IPS-15b (cell line): ENCODE data around the gene REELD1.

ENCODE experiments used
- H3K27me3 ChIP-seq: one replicate; pipeline ENCODE4 v1.6.1; 2013; ENCODE audit warnings: low read length; ENCODE audit not compliant: control insufficient read depth, insufficient read depth
- H3K36me3 ChIP-seq: one replicate; pipeline ENCODE4 v1.6.1; 2013; ENCODE audit warnings: low read length; ENCODE audit not compliant: control insufficient read depth, insufficient read depth
- H3K4me1 ChIP-seq: one replicate; pipeline ENCODE4 v1.6.1; 2013; ENCODE audit warnings: mild to moderate bottlenecking, low read length; ENCODE audit not compliant: control insufficient read depth, insufficient read depth
- H3K4me3 ChIP-seq: one replicate; pipeline ENCODE4 v1.5.1; 2013; ENCODE audit warnings: low read depth, low read length
- H3K9ac ChIP-seq: one replicate; pipeline ENCODE4 v1.6.1; 2013; ENCODE audit warnings: low read depth, mild to moderate bottlenecking, low read length
- H3K9me3 ChIP-seq: one replicate; pipeline ENCODE4 v1.6.1; 2013; ENCODE audit warnings: mild to moderate bottlenecking, low read length; ENCODE audit not compliant: control insufficient read depth, insufficient read depth

Gene REELD1

DNA sequence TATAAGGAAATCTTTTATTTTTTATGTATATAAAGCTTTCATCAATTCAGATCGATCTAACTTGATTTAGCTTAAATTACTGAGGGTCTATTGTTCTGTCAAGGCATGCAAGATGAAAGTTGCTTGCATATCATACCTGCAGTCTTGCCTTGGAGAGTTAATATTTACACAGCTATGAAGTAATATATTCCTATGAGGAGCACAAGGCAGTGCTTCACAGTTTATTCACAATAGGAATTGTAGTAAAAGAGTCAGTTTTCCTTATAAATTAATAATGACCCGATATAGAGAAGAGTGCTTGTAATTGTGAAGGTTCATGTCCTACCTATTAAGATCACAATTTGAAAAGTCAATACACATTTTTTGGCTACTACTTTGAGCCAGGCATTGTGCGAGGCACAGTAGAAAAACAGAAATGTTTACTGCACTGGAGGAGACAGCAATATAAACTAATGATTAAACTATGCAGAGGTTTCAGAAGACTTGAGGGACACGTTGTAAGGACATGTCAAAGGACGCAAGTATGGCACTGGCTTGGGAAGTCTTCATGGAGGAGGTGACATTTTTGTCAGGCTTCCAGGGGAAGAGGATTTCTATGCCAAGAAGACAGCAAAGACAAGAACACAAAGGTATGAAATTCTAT, 38.8 kb downstream of the REELD1 start:
- Histone ChIP-seq H3K9ac (no peak overlapping the region), H3K27me3 (no peaks in the 10 kb centered on the region), H3K36me3 (no peaks in the 10 kb centered on the region), H3K4me1 (no peaks in the 10 kb centered on the region), H3K9me3 (no peaks in the 10 kb centered on the region), H3K4me3 (no peak overlapping the region)

DNA sequence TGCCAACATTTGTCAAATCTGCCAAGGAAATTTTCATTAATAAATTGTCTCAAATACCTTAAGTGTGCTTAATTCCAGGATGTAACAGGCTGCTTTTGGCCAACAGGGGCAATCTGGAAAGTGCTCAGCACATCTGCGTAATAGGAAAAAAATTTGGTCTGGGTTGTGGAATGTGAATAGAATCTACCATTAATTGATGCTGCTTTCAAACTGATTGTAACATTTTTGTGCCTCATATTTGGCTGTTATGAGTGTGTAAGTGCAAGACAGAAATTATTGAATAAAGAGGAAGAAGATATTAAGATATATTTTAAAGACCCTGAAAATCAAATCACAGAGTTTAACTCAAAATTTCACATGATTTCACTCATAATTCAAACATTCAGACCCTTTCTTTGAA, 41.1 kb downstream of the REELD1 start:
- Histone ChIP-seq H3K27me3 (no peaks in the 10 kb centered on the region), H3K4me1 (no peaks in the 10 kb centered on the region), H3K9me3 (no peaks in the 10 kb centered on the region), H3K9ac (no peak overlapping the region), H3K4me3 (no peak overlapping the region), H3K36me3 (no peaks in the 10 kb centered on the region)

DNA sequence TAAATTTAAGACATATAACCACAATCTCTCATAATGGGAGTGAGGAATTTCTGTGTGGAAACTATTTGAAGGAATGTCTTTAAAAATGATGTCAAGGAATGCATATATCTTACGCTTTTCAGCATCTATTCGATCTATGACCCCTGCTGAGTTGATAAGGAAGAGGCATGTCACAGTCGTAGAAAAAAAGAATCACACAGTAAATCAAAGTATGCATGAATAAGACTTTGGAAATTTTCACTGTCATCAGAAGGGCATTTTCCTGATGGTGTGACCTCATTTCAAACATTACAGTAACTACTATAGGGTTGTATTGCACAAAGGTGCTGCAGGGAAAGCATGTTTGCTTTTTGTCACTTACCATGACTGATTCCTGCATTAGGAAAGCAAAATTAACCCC, 41.5 kb downstream of the REELD1 start:
- Histone ChIP-seq H3K36me3 (no peaks in the 10 kb centered on the region), H3K9ac (no peak overlapping the region), H3K9me3 (no peaks in the 10 kb centered on the region), H3K4me1 (no peaks in the 10 kb centered on the region), H3K27me3 (no peaks in the 10 kb centered on the region), H3K4me3 (no peak overlapping the region)

DNA sequence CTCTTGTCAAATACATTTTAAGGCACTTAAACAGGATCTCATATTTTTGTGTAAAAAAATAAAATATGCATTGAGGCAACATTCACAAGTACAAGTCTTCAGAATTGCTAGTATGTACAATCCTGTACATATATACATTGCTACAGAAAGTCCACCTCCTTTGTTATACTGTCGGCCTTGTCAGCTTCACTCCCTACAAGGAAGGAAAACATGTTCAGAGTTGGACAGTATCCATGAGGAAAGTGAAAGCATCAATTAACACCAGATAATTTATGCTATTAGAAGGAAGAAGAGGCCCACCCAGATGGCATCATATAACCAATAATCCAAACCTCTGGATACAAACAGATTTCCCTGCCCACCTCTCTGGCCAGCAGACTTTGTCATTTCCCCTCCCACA, 42.0 kb downstream of the REELD1 start:
- H3K27me3 ChIP-seq, result no peaks in the 10 kb centered on the region
- H3K36me3 ChIP-seq, result no peaks in the 10 kb centered on the region
- no peak overlapping the region for H3K9ac ChIP-seq

DNA sequence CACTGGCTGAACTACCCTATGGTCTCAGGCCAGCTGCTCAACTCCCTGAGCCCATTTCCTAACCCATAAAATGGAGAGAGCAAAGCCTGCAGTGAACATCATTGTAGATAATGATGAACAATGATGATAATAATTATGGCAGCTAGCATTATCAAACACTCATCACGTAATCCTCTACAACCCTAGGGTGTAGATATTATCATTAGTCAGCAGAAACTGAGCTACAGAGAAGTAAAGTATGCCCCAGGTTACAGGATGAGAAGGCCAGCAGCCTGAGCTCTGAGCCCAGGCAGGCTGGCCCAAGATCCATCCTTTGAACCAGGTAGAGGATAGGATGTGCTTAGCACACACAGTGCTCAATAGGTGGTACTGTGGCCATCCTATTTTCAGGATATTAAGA, 43.2 kb downstream of the REELD1 start:
- Histone ChIP-seq H3K9me3 (no peaks in the 10 kb centered on the region), H3K4me3 (no peak overlapping the region), H3K36me3 (no peaks in the 10 kb centered on the region), H3K4me1 (no peaks in the 10 kb centered on the region), H3K27me3 (no peaks in the 10 kb centered on the region), H3K9ac (no peak overlapping the region)

More for the DNA sequence above, 42.0 kb downstream of the REELD1 start:
- H3K4me1 ChIP-seq, result no peaks in the 10 kb centered on the region
- no peaks in the 10 kb centered on the region for H3K9me3 ChIP-seq
- no peak overlapping the region for H3K4me3 ChIP-seq

DNA sequence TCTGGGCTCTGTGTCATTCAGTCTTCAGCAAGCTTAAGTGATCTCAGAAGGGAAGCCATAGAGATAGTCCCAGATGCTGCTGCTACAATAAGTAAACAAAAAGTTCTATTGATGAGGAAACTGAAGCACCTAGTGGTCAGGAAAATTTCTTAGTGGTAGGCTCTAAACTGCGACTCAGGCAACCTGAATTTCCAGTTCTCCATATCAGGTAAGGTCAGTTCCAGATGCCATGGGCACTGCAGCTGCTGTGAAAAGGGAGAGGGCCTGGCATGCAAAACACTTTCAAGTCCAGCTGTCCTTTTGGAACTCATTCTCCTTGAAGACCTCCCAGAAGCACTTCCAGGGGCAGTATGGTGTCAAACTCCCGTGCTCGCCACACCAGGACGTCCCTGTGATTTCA, 46.2 kb downstream of the REELD1 start:
- Histone ChIP-seq H3K9me3 (no peaks in the 10 kb centered on the region), H3K4me3 (no peak overlapping the region), H3K36me3 (no peaks in the 10 kb centered on the region)

DNA sequence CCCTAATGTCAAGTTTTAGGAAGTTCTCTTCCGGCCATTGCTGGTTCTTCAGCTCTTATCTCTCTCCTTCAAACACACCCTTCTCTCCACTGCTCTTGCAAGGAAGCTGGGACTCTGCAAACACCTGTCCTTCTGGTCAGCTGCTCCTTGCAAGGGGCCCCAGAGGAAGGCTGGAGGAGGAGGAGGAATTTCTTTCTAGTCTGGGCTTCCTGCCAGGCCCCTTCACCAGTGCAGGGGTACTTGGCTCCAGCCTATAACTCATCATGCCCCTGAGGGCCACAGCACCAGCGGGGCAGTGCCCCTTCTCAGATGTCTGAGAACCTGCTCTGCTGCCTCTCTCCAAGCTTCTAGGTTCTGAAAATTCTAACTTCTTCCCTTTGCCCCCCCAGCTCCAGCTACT, 46.7 kb downstream of the REELD1 start:
- H3K27me3 ChIP-seq, result no peaks in the 10 kb centered on the region
- no peak overlapping the region for H3K4me3 ChIP-seq
- no peak overlapping the region for H3K9ac ChIP-seq
- H3K4me1 ChIP-seq, result peaks cover 1% of the 10 kb centered on the region
- H3K9me3 ChIP-seq, result no peaks in the 10 kb centered on the region
- H3K36me3 ChIP-seq, result no peaks in the 10 kb centered on the region

More for the DNA sequence above, 46.2 kb downstream of the REELD1 start:
- H3K9ac ChIP-seq, result no peak overlapping the region
- H3K27me3 ChIP-seq, result no peaks in the 10 kb centered on the region
- H3K4me1 ChIP-seq, result no peaks in the 10 kb centered on the region

DNA sequence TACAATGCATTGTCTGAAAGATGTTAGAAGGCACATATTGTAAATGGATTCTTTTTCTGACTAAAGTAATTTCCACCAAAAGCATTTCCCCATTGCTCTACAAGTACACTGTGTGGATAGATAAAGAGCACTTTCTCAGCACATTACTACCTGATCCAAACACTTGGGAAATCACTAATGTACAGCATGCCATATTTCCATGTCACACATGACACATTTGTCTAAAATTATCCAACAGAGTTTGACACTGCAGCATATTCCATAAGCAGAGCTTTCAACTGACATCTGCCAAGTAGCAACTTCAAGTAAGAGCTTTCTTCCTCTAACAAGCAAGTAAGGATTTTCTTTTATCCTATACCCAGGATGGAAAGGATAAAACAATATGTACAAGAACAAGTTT, 49.5 kb downstream of the REELD1 start:
- Histone ChIP-seq H3K9me3 (no peaks in the 10 kb centered on the region), H3K9ac (no peak overlapping the region), H3K27me3 (no peaks in the 10 kb centered on the region)

DNA sequence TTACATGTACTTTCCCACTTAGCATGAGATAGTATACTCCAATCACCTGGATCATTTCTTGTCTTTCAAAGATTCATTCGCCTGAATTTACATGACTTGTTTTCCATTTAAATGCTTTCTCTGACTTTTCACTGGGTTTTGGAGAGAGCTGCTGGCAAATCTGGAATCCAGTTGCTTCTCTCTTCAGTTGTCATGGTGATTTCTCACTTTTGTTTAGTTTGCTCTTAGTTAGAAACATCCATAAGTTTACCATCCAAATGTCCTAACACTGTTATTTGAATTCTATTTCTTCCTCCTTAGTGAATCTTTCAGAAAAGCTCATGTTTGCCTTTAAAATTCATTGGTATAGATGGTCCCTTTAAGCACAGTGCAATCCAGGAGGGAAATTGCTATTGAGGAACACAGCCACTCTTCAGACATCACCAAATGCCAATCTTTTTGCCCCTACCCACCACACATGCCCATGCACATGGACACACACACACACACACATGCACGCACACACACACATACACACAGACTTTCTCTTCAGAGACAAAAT, 51.7 kb downstream of the REELD1 start:
- no peak overlapping the region for H3K9ac ChIP-seq
- no peaks in the 10 kb centered on the region for H3K36me3 ChIP-seq
- no peaks in the 10 kb centered on the region for H3K27me3 ChIP-seq
- H3K4me3 ChIP-seq, result no peak overlapping the region
- no peaks in the 10 kb centered on the region for H3K9me3 ChIP-seq
- H3K4me1 ChIP-seq, result peaks cover 6% of the 10 kb centered on the region

More for the DNA sequence above, 49.5 kb downstream of the REELD1 start:
- no peak overlapping the region for H3K4me3 ChIP-seq
- H3K4me1 ChIP-seq, result peaks cover 6% of the 10 kb centered on the region
- no peaks in the 10 kb centered on the region for H3K36me3 ChIP-seq

DNA sequence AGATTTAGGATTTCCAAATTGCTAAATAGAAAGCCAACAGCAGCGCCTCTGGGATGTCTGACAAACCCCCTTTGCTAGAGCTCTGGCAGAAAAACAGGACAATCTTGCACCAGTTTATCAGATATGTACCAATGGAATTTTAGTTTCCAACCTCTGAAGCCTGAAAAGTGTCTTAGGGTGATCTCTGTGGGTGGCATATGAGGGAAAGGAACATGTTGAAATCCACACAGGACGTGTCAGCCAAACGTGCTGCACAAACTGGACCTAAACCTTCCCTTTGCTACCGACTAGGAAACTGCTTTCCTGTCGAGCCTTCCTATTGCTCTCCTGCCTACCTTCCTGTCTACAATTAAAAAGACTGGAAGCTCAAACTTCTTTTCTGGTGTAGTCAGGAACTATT, 53.5 kb downstream of the REELD1 start:
- Histone ChIP-seq H3K9me3 (no peaks in the 10 kb centered on the region), H3K9ac (no peak overlapping the region), H3K36me3 (no peaks in the 10 kb centered on the region), H3K4me3 (no peak overlapping the region), H3K4me1 (peaks cover 6% of the 10 kb centered on the region), H3K27me3 (no peaks in the 10 kb centered on the region)

DNA sequence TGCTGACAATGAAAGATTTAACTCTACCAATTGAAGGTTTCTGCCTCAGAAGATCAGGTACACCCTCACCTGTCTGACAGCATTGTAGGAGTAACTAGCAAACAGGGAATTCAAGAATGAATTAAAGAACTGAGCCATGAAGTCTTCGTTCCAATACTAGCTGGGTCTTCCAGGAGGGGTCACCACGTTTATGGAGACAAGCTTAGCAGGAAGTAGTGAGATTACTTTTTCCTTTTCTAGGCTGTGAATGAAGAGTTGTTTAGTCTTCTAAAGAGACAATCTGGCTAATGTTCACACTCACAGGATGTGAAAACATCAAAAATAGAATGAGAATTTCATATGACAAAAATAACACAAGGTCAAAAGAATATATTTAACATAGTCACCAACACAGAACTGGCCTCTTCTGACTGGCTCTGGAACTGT, 54.9 kb downstream of the REELD1 start:
- Histone ChIP-seq H3K27me3 (no peaks in the 10 kb centered on the region), H3K9me3 (no peaks in the 10 kb centered on the region), H3K9ac (no peak overlapping the region), H3K36me3 (no peaks in the 10 kb centered on the region), H3K4me1 (peaks cover 6% of the 10 kb centered on the region), H3K4me3 (no peak overlapping the region)

DNA sequence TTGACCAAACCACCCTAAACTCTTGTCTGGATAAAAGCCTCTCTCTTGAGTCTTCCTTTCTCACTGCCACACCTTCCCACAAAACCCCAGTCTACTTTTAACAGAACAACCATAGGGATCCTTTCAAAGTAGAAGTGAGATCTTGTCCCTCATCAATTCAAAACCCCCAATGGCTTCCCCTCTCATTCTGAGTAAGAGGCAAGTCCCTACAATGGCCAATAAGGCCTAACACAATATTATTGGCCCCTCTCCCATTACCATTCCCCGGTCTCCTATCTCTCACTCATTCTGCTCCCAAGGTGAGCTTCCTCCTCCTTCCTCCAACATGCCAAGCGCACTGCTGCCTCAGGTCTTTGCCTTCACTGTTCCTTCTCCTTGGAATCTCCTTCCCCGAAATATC, 57.1 kb downstream of the REELD1 start:
- H3K4me1 ChIP-seq, result peaks cover under 1% of the 10 kb centered on the region

More for the DNA sequence above, 57.1 kb downstream of the REELD1 start:
- H3K9me3 ChIP-seq, result no peaks in the 10 kb centered on the region
- no peak overlapping the region for H3K9ac ChIP-seq
- H3K36me3 ChIP-seq, result no peaks in the 10 kb centered on the region
- H3K27me3 ChIP-seq, result no peaks in the 10 kb centered on the region
- no peak overlapping the region for H3K4me3 ChIP-seq
